Measurements from ENCODE around the gene JAGN1. TPM values are rescaled to one million over a fixed set of nuclear protein-coding genes. Genes with fewer than 3 reads are reported as not detected.
"Not testable (repeated sequence)": the region's sequence is repeated elsewhere in the genome, so short reads cannot be mapped to it uniquely, and the experiment has no call there.

The JAGN1 gene
- total RNA-seq, 8 experiments from 2014 or later = 14.2 to 31.7 (median 25.2) TPM

DNA sequence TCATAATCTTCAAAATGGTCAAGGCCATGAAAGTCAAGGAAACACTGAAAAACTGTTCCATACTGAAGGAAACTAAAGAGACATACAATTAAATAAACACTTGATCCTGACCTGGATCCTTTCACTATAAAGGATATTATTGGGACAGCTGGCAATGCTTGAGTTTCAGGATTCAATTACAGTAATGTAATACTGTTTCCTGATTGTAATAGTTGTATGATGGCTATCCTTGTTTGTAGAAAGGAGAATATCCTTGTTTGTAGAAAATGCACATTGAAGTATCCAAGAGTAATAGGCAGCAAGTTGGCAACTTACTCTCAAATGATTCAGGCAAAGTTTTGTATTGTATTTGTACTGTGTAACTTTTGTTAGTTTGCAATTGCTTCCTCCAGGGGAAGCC lies 15.0 kb upstream of the JAGN1 start:
- no peak overlapping the region for H3K4me3 ChIP-seq
- H3K27ac ChIP-seq = no peak overlapping the region
- ATAC-seq (replicated peaks in 6 of 8) = no peak

DNA sequence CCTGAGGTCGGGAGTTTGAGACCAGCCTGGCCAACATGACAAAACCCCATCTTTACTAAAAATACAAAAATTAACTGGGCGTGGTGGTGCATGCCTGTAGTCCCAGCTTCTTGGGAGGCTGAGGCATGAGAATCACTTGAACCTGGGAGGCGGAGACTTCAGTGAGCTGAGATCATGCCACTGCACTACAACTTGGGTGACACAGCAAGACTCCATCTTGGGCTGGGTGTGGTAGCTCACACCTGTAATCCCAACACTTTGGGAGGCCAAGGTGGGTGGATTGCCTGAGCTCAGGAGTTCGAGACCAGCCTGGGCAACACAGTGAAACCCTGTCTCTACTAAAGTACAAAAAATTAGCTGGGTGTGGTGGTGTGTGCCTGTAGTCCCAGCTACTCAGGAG lies 14.2 kb upstream of the JAGN1 start:
- in situ Hi-C loops (cut with MboI; ENCODE audit: low pct_unique_long_range_greater_than_20kb in 2 of 9, low sequenced_read_pairs in 9 of 9, unreplicated experiment in 9 of 9); ATAC-seq (replicated peaks in 6 of 8); H3K4me1 ChIP-seq (replicated peaks in 1 of 2); H3K27ac ChIP-seq; H3K4me3 ChIP-seq: not testable (repeated sequence)
- 20 to 100% (median 86%) methylated on average over 1 to 2 of the region's 4 CpGs; no CpG with 5 or more reads in 6 of the 10 experiments for WGBS, 10 experiments

More for the DNA sequence above, 15.0 kb upstream of the JAGN1 start:
- no peaks in the 10 kb centered on the region for H3K4me1 ChIP-seq (replicated peaks in 1 of 2)
- in situ Hi-C loops (cut with MboI; ENCODE audit: low pct_unique_long_range_greater_than_20kb in 2 of 9, low sequenced_read_pairs in 9 of 9, unreplicated experiment in 9 of 9) = no loop called here

GRCh38 chr3:9876991-9877390 lies 13.4 kb upstream of the JAGN1 start:
- ATAC-seq (replicated peaks in 6 of 8) = no peak
- no peak overlapping the region for H3K27ac ChIP-seq
- no peaks in the 10 kb centered on the region for H3K4me1 ChIP-seq (replicated peaks in 1 of 2)
- no peak overlapping the region for H3K4me3 ChIP-seq
- 42 to 80% (median 55%) methylated on average over 1 to 2 of the region's 12 CpGs; no CpG with 5 or more reads in 6 of the 10 experiments for WGBS, 10 experiments
- in situ Hi-C loops (cut with MboI; ENCODE audit: low pct_unique_long_range_greater_than_20kb in 2 of 9, low sequenced_read_pairs in 9 of 9, unreplicated experiment in 9 of 9) = no loop called here

DNA sequence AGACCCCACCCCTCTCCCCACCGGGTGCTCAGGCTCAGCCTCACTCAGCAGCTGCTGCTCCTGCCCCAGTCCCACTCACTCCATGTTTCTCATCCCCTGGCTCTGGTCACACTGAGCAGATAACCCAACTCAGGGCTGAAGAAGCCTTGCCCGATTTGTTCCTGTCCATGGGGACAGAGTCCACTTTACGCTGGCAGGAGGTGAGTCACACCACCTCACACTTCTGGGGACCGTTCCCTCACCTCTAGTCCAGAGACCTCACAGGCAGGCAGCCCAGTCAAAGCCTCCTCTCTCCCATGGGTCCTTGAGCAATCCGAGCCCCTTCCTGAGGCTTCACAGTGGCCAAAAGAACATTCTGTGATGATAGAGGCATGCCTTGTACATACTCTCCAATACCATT lies 11.7 kb upstream of the JAGN1 start:
- no peak for ATAC-seq (replicated peaks in 6 of 8)
- in situ Hi-C loops (cut with MboI; ENCODE audit: low pct_unique_long_range_greater_than_20kb in 2 of 9, low sequenced_read_pairs in 9 of 9, unreplicated experiment in 9 of 9) = no loop called here

DNA sequence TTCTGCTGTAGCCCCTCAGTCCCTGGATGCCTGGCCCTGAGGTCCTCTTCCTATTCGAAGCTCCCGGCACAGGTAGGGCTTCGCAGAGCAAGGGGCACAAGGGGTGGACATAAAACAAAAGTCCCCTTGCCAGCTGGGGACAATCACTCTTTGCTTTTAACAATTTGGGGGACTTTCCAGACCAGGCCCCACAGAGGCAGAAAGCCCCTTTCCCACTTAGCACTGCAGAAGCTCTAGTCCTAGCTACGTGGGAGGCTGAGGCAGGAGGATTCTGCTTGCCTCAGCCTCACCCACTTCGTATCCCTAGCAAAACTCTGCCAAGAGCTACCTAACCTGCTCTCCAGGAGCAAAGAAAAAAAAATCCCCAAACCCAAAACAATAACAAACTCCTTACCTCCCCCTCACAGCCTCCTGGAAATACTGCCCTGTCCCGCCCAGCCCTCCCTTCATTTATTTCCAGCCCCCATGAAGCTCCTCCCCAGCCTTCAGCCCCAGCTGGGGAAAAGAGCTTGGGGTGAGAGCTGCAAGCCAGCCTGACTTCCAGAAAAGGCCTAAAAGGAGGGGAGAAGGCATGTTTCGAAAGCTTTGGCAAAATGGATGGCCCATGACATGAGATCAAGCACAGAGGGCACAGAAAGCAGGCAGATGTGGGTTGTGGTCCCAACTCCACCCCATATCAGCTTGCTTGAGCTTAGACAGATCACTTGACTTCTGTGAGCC lies 10.4 kb upstream of the JAGN1 start, which contains the start of gene CIDEC:
Gene CIDEC, minus strand, starts transcription at position 424 of the 720 bp plus-strand sequence. CDS start 1,767 bp downstream, outside the sequence.
- H3K4me3 ChIP-seq = no peak within 1 kb of the TSS
- ATAC-seq (replicated peaks in 6 of 8) = no peak

More for the DNA sequence above, 11.7 kb upstream of the JAGN1 start:
- no peak overlapping the region for H3K4me3 ChIP-seq
- no peaks in the 10 kb centered on the region for H3K4me1 ChIP-seq (replicated peaks in 1 of 2)
- H3K27ac ChIP-seq = no peak overlapping the region
- WGBS, 10 experiments = 40 to 67% methylated on average over 1 to 2 of the region's 5 CpGs; no CpG with 5 or more reads in 8 of the 10 experiments

GRCh38 chr3:9881441-9881840 lies 9.0 kb upstream of the JAGN1 start:
- no peak overlapping the region for H3K4me3 ChIP-seq
- ATAC-seq (replicated peaks in 6 of 8) = no peak
- in situ Hi-C loops (cut with MboI; ENCODE audit: low pct_unique_long_range_greater_than_20kb in 2 of 9, low sequenced_read_pairs in 9 of 9, unreplicated experiment in 9 of 9) = no loop called here
- WGBS, 10 experiments = 100% methylated on average over 1 of the region's 1 CpG; no CpG with 5 or more reads in 6 of the 10 experiments
- H3K27ac ChIP-seq = no peak overlapping the region
- no peaks in the 10 kb centered on the region for H3K4me1 ChIP-seq (replicated peaks in 1 of 2)

More for the DNA sequence above, 10.4 kb upstream of the JAGN1 start, which contains the start of gene CIDEC:
- 33 to 100% (median 100%) methylated on average over 1 to 4 of the region's 7 CpGs; no CpG with 5 or more reads in 3 of the 10 experiments for WGBS, 10 experiments
- in situ Hi-C loops (cut with MboI; ENCODE audit: low pct_unique_long_range_greater_than_20kb in 2 of 9, low sequenced_read_pairs in 9 of 9, unreplicated experiment in 9 of 9) = no loop called here
- Histone ChIP-seq H3K4me1 (replicated peaks in 1 of 2) (no peaks in the 10 kb centered on the region), H3K27ac (no peak within 1 kb of the TSS)

- WGBS, 10 experiments = 21 to 89% (median 62%) methylated on average over 1 to 7 of the region's 7 CpGs
- peak in 3 of 8 experiments; percentile 71 to 76 (median 72) for ATAC-seq (replicated peaks in 6 of 8)
- H3K27ac ChIP-seq = no peak overlapping the region
- in situ Hi-C loops (cut with MboI; ENCODE audit: low pct_unique_long_range_greater_than_20kb in 2 of 9, low sequenced_read_pairs in 9 of 9, unreplicated experiment in 9 of 9) = no loop called here
- H3K4me1 ChIP-seq (replicated peaks in 1 of 2) = no peaks in the 10 kb centered on the region
- no peak overlapping the region for H3K4me3 ChIP-seq
Observed at GRCh38 chr3:9883706-9884554, 6.5 kb upstream of the JAGN1 start.

DNA sequence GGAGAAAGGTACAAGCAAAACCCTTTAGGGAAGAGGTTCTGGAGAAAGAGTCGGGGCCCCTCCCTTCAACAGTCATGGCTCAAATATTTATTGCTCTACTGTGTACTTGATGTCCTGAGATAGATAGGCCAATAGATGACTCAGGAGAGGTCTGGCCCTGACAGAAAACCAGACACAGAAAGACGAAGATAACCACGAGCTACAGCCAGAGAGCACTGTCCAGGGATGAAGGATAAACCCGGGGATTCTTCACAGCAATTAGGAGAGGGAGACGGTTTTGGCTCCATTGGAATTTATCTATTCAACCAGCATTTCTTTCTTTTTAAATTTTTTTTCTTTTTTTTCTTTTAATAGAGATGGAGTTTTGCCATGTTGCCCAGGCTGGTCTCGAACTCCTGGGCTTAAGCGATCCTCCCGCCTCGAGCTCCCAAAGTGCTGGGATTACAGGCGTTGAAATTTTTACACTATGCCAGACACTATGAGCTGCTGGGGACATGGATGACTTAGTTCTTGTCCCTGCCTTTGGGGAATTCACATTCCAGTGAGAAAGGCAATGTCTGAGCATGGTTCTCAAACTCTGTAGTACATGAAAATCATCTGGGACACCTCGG lies 5.8 kb upstream of the JAGN1 start:
- WGBS, 10 experiments = 5 to 95% (median 81%) methylated on average over 2 to 11 of the region's 11 CpGs; no CpG with 5 or more reads in 1 of the 10 experiments
- in situ Hi-C loops (cut with MboI; ENCODE audit: low pct_unique_long_range_greater_than_20kb in 2 of 9, low sequenced_read_pairs in 9 of 9, unreplicated experiment in 9 of 9) = no loop called here
- H3K4me1 ChIP-seq (replicated peaks in 1 of 2) = no peaks in the 10 kb centered on the region
- H3K4me3 ChIP-seq = no peak overlapping the region
- ATAC-seq (replicated peaks in 6 of 8) = peak in 3 of 8 experiments; percentile 74 to 94 (median 92)
- no peak overlapping the region for H3K27ac ChIP-seq

- in situ Hi-C loops (cut with MboI; ENCODE audit: low pct_unique_long_range_greater_than_20kb in 2 of 9, low sequenced_read_pairs in 9 of 9, unreplicated experiment in 9 of 9) = no loop called here
- H3K4me3 ChIP-seq = no peak overlapping the region
- no peak overlapping the region for H3K27ac ChIP-seq
- no peak for ATAC-seq (replicated peaks in 6 of 8)
- H3K4me1 ChIP-seq (replicated peaks in 1 of 2) = peaks cover 3% of the 10 kb centered on the region in 2 donors
Observed at GRCh38 chr3:9886328-9886727, 4.1 kb upstream of the JAGN1 start.

GRCh38 chr3:9887480-9887879 lies 2.9 kb upstream of the JAGN1 start:
- H3K27ac ChIP-seq = no peak overlapping the region
- ATAC-seq (replicated peaks in 6 of 8) = no peak
- 46 to 95% (median 73%) methylated on average over 1 to 5 of the region's 5 CpGs; no CpG with 5 or more reads in 1 of the 10 experiments for WGBS, 10 experiments

GRCh38 chr3:9888540-9888939 lies 1.9 kb upstream of the JAGN1 start:
- 54 to 100% (median 83%) methylated on average over 1 to 3 of the region's 3 CpGs; no CpG with 5 or more reads in 3 of the 10 experiments for WGBS, 10 experiments
- Histone ChIP-seq H3K4me1 (replicated peaks in 1 of 2) (peaks cover 7 to 8% of the 10 kb centered on the region in 2 donors), H3K4me3 (no peak overlapping the region), H3K27ac (no peak overlapping the region)
- in situ Hi-C loops (cut with MboI; ENCODE audit: low pct_unique_long_range_greater_than_20kb in 2 of 9, low sequenced_read_pairs in 9 of 9, unreplicated experiment in 9 of 9) = no loop called here
- ATAC-seq (replicated peaks in 6 of 8) = no peak

More at GRCh38 chr3:9887480-9887879, 2.9 kb upstream of the JAGN1 start:
- Histone ChIP-seq H3K4me3 (no peak overlapping the region), H3K4me1 (replicated peaks in 1 of 2) (peaks cover 7 to 8% of the 10 kb centered on the region in 2 donors)
- in situ Hi-C loops (cut with MboI; ENCODE audit: low pct_unique_long_range_greater_than_20kb in 2 of 9, low sequenced_read_pairs in 9 of 9, unreplicated experiment in 9 of 9) = no loop called here

- WGBS, 10 experiments = 19 to 81% (median 70%) methylated on average over 2 to 5 of the region's 5 CpGs
- H3K27ac ChIP-seq = no peak overlapping the region
- ATAC-seq (replicated peaks in 6 of 8) = no peak
- H3K4me3 ChIP-seq = no peak overlapping the region
- H3K4me1 ChIP-seq (replicated peaks in 1 of 2) = peaks cover 7 to 8% of the 10 kb centered on the region in 2 donors
- in situ Hi-C loops (cut with MboI; ENCODE audit: low pct_unique_long_range_greater_than_20kb in 2 of 9, low sequenced_read_pairs in 9 of 9, unreplicated experiment in 9 of 9) = no loop called here
Observed at GRCh38 chr3:9889405-9889804, 1.0 kb upstream of the JAGN1 start.

All from motor neuron (in vitro differentiated cells).